ENCODE measurements around the gene UBL5.
"Not testable (repeated sequence)": the region's sequence is repeated elsewhere in the genome, so short reads cannot be mapped to it uniquely, and the experiment has no call there.

UBL5 gene

DNA sequence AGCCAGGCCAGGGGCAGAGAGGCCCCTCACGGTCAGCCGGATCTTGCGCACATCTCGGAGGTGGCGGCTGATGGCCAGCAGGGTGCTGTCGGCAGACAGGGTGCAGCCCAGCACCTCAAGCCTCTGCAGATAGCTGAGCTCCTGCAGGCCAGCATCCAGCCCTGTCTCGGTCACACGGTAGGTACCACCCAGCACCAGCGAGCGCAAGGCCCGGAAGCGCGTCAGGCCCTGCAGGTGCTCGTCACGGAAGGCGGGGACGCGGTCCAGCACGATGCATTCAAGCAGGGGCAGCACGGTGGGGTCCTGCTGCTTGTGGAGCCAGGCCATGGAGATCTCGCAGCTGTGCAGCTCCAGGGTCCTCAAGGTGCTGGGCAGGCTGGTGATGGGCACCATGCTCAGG lies 16.6 kb upstream of the UBL5 start:
- DNase-seq (ENCODE audit: low read depth) = no peak

- DNase-seq (ENCODE audit: low read depth) = no peak
Measured at GRCh38 chr19:9818175-9818733, 9.5 kb upstream of the UBL5 start.

- peak; percentile 100 for DNase-seq (ENCODE audit: low read depth)
Measured at GRCh38 chr19:9818734-9819595, 8.8 kb upstream of the UBL5 start, which contains the start of gene FBXL12. Gene FBXL12, minus strand, starts transcription at chr19:9819079. Its CDS starts 266 bp downstream, at chr19:9818813.

GRCh38 chr19:9819596-9819909 lies 8.2 kb upstream of the UBL5 start:
- DNase-seq (ENCODE audit: low read depth) = no peak

DNA sequence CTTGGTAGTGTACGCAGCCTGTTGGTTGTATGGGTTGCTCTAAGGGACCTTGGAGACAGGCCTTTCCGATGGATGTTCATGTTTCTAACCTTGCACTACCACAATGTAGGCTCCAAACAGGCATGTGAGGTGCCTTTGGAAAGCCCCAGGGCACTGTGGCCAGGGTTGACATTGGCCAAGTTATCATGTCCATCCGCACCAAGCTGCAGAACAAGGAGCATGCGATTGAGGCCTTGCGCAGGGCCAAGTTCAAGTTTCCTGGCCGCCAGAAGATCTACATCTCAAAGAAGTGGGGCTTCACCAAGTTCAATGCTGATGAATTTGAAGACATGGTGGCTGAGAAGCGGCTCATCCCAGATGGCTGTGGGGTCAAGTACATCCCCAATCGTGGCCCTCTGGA lies 7.7 kb upstream of the UBL5 start:
- DNase-seq (ENCODE audit: low read depth) = not testable (repeated sequence)

GRCh38 chr19:9823816-9824215 lies 3.9 kb upstream of the UBL5 start:
- no peak for DNase-seq (ENCODE audit: low read depth)

GRCh38 chr19:9828551-9829063 lies 889 bp downstream of the UBL5 start:
- no peak for DNase-seq (ENCODE audit: low read depth)

DNA sequence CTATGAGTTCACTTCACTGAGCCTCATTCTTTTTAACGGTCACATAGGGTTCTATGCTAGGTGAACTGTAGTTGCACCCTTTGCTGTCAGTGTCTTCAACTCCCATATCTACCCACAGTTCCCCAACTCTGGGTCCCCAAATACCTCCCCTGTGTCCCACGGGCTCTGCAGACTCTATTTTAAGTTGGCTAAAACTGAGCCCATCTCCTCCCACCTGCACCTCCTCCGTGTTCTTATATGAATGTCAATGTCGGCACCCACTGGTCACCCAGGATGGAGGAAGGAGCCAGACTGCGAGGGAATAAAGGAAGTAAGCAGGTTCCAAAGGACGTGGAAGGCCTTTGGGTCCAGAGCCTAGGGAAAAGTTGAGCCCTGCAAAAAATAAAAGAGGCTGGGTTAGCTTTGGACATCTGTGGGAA lies 6.6 kb downstream of the UBL5 start:
- no peak for DNase-seq (ENCODE audit: low read depth)

- peak; percentile 99 for DNase-seq (ENCODE audit: low read depth)
Measured at GRCh38 chr19:9834726-9835506, 7.2 kb downstream of the UBL5 start, which contains the start of gene PIN1. Gene PIN1, plus strand, starts transcription at chr19:9835318. Its CDS starts 27 bp downstream, at chr19:9835345.

DNA sequence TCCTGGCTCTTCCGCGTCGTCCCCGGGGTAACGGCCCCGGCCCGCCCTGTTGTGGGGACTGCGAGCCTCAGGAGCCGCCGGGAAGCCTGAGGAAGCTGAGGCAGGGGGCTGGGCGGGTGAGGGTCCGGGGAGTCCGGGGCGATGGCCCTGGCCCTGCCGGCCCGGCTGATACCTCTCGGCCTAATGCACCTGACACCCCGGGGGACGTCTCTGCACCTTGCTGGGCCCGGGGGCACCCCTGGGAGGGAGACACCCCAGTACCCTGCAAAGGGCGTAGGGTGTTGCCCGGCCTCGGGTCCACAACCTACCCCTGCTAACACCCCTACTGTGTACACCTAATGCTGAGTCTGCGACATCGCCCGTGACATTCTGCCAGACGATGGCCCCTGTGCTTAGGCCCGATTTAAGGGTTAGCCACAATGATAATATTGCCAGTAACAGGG lies 7.8 kb downstream of the UBL5 start:
- DNase-seq (ENCODE audit: low read depth) = no peak

DNA sequence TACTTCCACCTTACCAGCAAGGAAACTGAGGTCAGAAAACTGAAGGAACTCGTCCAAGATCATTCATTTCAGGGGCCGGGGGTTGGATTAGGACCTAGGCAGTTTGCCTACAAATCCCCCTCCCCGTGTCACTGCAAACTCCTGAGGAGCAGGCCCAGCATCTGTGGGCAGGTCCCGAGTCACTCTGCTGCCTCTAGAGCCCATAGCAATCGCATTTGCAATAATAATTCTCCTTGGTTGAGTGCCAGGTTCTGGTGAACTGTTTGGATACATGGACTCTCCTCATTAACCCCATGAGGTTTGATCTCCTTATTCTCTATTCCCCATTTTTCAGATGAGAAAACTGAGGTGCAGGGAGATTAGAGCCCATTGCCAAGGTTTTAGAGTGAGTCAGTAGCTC lies 8.3 kb downstream of the UBL5 start:
- no peak for DNase-seq (ENCODE audit: low read depth)

GRCh38 chr19:9838324-9838723 lies 10.6 kb downstream of the UBL5 start:
- DNase-seq (ENCODE audit: low read depth) = no peak

DNA sequence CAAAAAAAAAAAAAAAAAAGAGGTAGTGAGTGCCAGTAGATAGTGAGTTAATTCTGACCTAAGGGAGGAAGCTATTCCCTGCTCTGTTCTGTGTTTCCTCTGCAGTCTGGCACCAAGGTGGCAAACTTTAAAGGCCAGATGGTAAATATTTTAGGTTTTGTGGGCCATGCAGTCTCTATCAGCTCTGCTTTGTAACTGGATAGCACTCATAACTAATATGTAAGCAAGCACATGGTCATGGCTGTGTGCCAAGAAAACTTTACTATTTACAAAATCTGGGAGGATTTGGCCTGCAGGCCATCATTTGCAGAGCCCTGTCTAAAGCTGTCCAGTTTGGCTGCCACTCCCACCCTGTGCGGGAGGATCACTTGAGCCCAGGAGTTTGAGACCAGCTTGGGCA lies 11.7 kb downstream of the UBL5 start:
- no peak for DNase-seq (ENCODE audit: low read depth)

GRCh38 chr19:9842834-9843625 lies 15.3 kb downstream of the UBL5 start:
- DNase-seq (ENCODE audit: low read depth) = no peak

- DNase-seq (ENCODE audit: low read depth) = not testable (repeated sequence)
Measured at GRCh38 chr19:9843626-9844273, 16.0 kb downstream of the UBL5 start.

DNA sequence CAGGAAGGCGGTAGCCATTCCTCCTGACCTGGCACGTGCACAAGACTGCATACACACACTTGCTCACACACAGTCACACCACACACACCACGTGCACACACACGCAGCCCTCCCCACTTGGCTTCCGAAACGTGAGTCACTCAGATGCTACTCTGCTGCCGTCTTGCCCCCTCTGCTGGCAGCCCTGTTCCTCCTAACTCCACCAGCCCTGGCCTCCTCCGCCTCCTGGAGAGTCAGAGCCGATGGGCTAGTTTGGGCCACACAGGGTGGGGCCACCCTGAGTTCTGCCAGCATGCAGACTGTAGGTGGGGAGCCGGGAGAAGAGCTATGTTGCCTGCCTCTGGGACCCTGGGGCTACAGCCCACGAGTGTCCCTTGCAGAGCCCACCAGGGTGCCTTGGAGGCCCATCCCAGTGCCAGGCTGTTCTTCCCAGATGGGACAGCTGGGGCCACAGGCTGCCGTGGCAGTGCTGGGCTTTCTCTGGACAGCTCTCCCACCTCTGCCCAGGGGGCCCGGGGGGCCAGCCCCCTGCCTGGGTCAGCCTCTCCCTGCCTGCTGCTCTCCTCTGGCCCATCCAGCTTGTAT lies 19.5 kb downstream of the UBL5 start:
- DNase-seq (ENCODE audit: low read depth) = peak; percentile 28

- no peak for DNase-seq (ENCODE audit: low read depth)
Measured at GRCh38 chr19:9848060-9848459, 20.3 kb downstream of the UBL5 start.

DNA sequence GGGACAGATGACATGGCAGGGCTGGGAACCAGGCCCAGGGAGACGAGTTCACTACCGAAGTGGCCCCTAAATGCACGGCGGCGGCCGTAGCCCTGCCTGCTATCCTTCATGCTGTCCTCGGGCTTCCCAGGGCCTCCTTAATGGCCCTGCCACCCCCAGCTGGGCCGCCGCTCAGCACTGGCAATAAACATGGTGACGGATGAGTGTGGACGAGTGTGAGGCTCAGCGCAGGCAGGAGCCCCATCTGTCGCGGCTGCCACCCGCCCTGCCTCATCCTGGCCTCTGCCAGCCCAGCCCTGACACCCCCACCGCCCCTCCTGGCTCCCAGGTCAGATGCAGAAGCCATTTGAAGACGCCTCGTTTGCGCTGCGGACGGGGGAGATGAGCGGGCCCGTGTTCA lies 21.0 kb downstream of the UBL5 start:
- no peak for DNase-seq (ENCODE audit: low read depth)

DNA sequence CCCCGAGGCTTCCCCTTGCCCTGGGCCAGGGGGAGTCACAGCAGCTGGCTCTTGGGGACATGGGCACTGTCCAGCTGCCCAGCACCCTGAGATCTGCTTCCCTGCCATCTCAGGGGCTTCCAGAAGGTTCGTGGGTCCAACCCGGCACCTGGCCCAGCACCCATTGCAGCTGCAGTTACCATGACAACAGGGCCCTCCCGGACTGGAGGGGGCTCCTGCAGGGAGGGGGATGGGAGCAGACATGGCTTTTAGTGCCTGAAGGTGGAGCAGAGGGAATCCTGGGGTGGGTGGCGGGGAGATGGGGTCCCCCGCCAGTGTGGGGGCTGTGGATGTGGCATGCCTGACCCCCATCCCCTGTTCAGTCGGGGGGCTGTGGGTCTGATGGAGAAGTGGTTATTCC lies 22.1 kb downstream of the UBL5 start:
- DNase-seq (ENCODE audit: low read depth) = no peak

DNA sequence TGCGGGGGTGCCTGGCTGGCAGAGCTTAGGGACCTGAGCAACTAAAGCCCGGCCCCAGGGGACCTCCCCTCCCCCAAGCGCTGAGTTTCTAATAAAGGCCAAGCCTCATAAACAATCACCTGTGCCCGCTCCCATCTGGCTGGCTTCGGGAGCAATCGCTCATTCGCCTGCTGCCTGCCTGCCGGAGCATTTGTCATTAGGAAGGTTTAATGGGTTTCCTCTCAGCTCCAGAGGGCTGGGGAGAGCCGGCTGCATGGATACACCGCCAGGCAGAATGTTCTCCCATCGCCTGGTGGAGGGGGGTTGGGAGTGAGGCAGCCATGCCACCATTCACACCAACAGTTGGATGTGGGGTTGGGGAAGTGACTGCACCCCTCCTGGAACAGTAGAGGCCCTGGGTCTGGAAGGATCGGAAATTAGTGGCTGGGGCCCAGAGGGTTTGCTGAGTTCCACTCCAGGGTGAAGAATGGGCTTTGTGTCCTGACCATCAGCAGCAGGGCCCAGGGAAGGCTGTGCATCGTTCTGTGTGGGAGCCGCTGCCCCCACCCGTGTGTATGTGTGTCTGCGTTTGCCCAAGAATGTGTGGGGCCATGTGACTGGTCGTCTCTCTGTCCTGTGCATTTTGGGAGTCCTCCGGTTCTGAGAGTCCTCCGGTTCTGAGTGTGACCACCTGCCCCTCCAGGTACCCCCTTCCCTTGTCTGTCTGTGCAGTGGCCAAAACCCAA lies 22.7 kb downstream of the UBL5 start:
- DNase-seq (ENCODE audit: low read depth) = no peak

Measured in stimulated activated CD8-positive, alpha-beta memory T cell treated with anti-CD3 and anti-CD28 coated beads, Interleukin-12 subunit alpha, Interleukin-12 subunit beta, amount 100 ng/mL, for 4 hours (primary cell).